Naive thymus-derived CD4-positive, alpha-beta T cell (primary cell): ENCODE data around the gene SLC19A3. TPM values are rescaled to one million over a fixed set of nuclear protein-coding genes. Genes with fewer than 3 reads are reported as not detected.

Source experiments
- ATAC-seq: fragments of 150-1000 bp; cut with Tn5 transposase; 2 replicates; pipeline ENCODE4 v1.10.0; 2021; ENCODE audit warnings: mild to moderate bottlenecking, moderate library complexity
- CTCF ChIA-PET: fragments of 350-600 bp; sonication (Branson Sonifier 250); formaldehyde crosslinking; loops from one replicate; lab custom pipeline; 2021; ENCODE audit warnings: antibody characterized with exemption; lab: Charles Lee
- POLR2A ChIA-PET: fragments of 350-600 bp; sonication (Branson Sonifier 250); formaldehyde crosslinking; loops from one replicate; lab custom pipeline; 2021; ENCODE audit warnings: antibody characterized with exemption, inconsistent platforms; lab: Charles Lee
- DNase-seq, 9 donors: peaks; one replicate each; pipeline versions ENCODE4 v3.0.0 to v3.0.0-alpha.2; 2020 to 2022; ENCODE audit warnings: mixed read lengths in 1 of 9
- H3K27ac ChIP-seq: one replicate; pipeline ENCODE4 v1.7.0; 2013; ENCODE audit warnings: mild to moderate bottlenecking, low read depth, low read length, moderate library complexity
- H3K27me3 ChIP-seq, 2 donors: one replicate each; pipeline ENCODE4 v1.7.0; 2013; ENCODE audit warnings: low read length in 2 of 2, mild to moderate bottlenecking in 2 of 2, moderate library complexity in 2 of 2; ENCODE audit not compliant: control insufficient read depth in 2 of 2, insufficient read depth in 2 of 2
- H3K36me3 ChIP-seq, 3 experiments: 1 replicate in 2 of 3; 2 replicates in 1 of 3; pipeline ENCODE4 v1.7.0; 2013; ENCODE audit warnings: low read length in 3 of 3, mild to moderate bottlenecking in 3 of 3, moderate library complexity in 1 of 3; ENCODE audit not compliant: insufficient read depth in 3 of 3, control insufficient read depth in 2 of 3
- H3K4me1 ChIP-seq, 2 donors: one replicate each; pipeline ENCODE4 v1.7.0; 2013; ENCODE audit warnings: low read length in 2 of 2, mild to moderate bottlenecking in 2 of 2, moderate library complexity in 1 of 2; ENCODE audit not compliant: control insufficient read depth in 2 of 2, insufficient read depth in 2 of 2
- H3K4me3 ChIP-seq: 2 replicates; pipeline ENCODE4 v1.7.0; 2013; ENCODE audit warnings: mild to moderate bottlenecking, low read length
- H3K9me3 ChIP-seq, 3 experiments: 1 replicate in 2 of 3; 2 replicates in 1 of 3; pipeline ENCODE4 v1.7.0; 2013; ENCODE audit warnings: low read length in 3 of 3; ENCODE audit not compliant: control insufficient read depth in 2 of 3
- H3K27ac Mint-ChIP-seq, 9 donors: one replicate each; pipeline ENCODE4 v1.8.0; 2020 to 2022; ENCODE audit warnings: mixed read lengths in 9 of 9, mild to moderate bottlenecking in 8 of 9, moderate library complexity in 5 of 9, inconsistent platforms in 2 of 9
- H3K27me3 Mint-ChIP-seq, 5 donors: one replicate each; pipeline ENCODE4 v1.8.0; 2021 to 2022; ENCODE audit warnings: mixed read lengths in 5 of 5, mild to moderate bottlenecking in 1 of 5
- H3K36me3 Mint-ChIP-seq, 5 donors: one replicate each; pipeline ENCODE4 v1.8.0; 2020 to 2022; ENCODE audit warnings: mixed read lengths in 5 of 5, mild to moderate bottlenecking in 3 of 5, inconsistent platforms in 1 of 5
- H3K4me1 Mint-ChIP-seq, 7 donors: one replicate each; pipeline ENCODE4 v1.8.0; 2020 to 2022; ENCODE audit warnings: mixed read lengths in 7 of 7, mild to moderate bottlenecking in 3 of 7, inconsistent platforms in 1 of 7
- H3K4me3 Mint-ChIP-seq, 10 donors: one replicate each; pipeline ENCODE4 v1.8.0; 2020 to 2022; ENCODE audit warnings: mild to moderate bottlenecking in 10 of 10, mixed read lengths in 10 of 10, moderate library complexity in 6 of 10, inconsistent platforms in 2 of 10
- H3K9me3 Mint-ChIP-seq, 11 donors: one replicate each; pipeline ENCODE4 v1.8.0; 2020 to 2022; ENCODE audit warnings: mixed read lengths in 11 of 11, mild to moderate bottlenecking in 4 of 11, inconsistent platforms in 1 of 11, moderate library complexity in 1 of 11
- intact Hi-C, 2 donors: fragments of 100-400 bp; cut with micrococcal nuclease; formaldehyde crosslinking; loops; one replicate each; pipeline ENCODE4 v1.15.1; 2023
- polyA plus RNA-seq, 2 donors: library from polyadenylated mRNA; unstranded; fragments of 300-500 nt; fragmentation: Illumina TruSeq; gene quantifications; one replicate each; pipeline ENCODE4 v1.2.3, GENCODE V29; 2021
- total RNA-seq, 6 experiments: library from RNA in 5 of 6; stranded (reverse) in 5 of 6; gene quantifications; 1 replicate in 5 of 6; 2 replicates in 1 of 6; pipeline ENCODE4 v1.2.3 and lab custom pipeline; 2021 to 2026

SLC19A3 gene
- total and polyA plus RNA-seq, 7 experiments from 2014 or later, result not detected

GRCh38 chr2:227706859-227707258 lies 11.0 kb downstream of the SLC19A3 start:
- DNase-seq (no peak), ATAC-seq (no peak)
- Mint-ChIP-seq H3K27me3 (peaks cover 0 to 42% (median 14%) of the 10 kb centered on the region in 5 donors), H3K9me3 (peaks cover 0 to 3% (median 0%) of the 10 kb centered on the region in 11 donors), H3K27ac (no peak overlapping the region), H3K36me3 (no peaks in the 10 kb centered on the region), H3K4me1 (no peaks in the 10 kb centered on the region), H3K4me3 (no peak overlapping the region)
- no peak overlapping the region for H3K4me3 ChIP-seq
- H3K27me3 ChIP-seq, result no peaks in the 10 kb centered on the region
- no peaks in the 10 kb centered on the region for H3K36me3 ChIP-seq
- ChIA-PET POLR2A (no interaction called here), CTCF (no interaction called here)
- H3K27ac ChIP-seq, result no peak overlapping the region
- no peaks in the 10 kb centered on the region for H3K9me3 ChIP-seq
- H3K4me1 ChIP-seq, result no peaks in the 10 kb centered on the region
- intact Hi-C loops, result no loop called here

- Histone ChIP-seq H3K4me1 (no peaks in the 10 kb centered on the region), H3K9me3 (no peaks in the 10 kb centered on the region), H3K27ac (no peak overlapping the region), H3K36me3 (no peaks in the 10 kb centered on the region), H3K27me3 (no peaks in the 10 kb centered on the region), H3K4me3 (no peak overlapping the region)
- POLR2A ChIA-PET, result no interaction called here
- Mint-ChIP-seq H3K27me3 (peaks cover 0 to 44% (median 17%) of the 10 kb centered on the region in 5 donors), H3K4me1 (no peaks in the 10 kb centered on the region), H3K36me3 (no peaks in the 10 kb centered on the region), H3K27ac (no peak overlapping the region), H3K4me3 (no peak overlapping the region), H3K9me3 (peaks cover 0 to 5% (median 0%) of the 10 kb centered on the region in 11 donors)
- intact Hi-C loops, result no loop called here
- no peak for DNase-seq
- CTCF ChIA-PET, result no interaction called here
- no peak for ATAC-seq
Observed at GRCh38 chr2:227703961-227704360, 13.9 kb downstream of the SLC19A3 start.

GRCh38 chr2:227703280-227703732 lies 14.5 kb downstream of the SLC19A3 start:
- Mint-ChIP-seq H3K9me3 (peaks cover 0 to 5% (median 0%) of the 10 kb centered on the region in 11 donors), H3K36me3 (no peaks in the 10 kb centered on the region), H3K4me3 (no peak overlapping the region), H3K27ac (no peak overlapping the region), H3K27me3 (peaks cover 0 to 40% (median 17%) of the 10 kb centered on the region in 5 donors), H3K4me1 (no peaks in the 10 kb centered on the region)
- no peak for DNase-seq
- Histone ChIP-seq H3K36me3 (no peaks in the 10 kb centered on the region), H3K9me3 (no peaks in the 10 kb centered on the region), H3K4me1 (no peaks in the 10 kb centered on the region), H3K27ac (no peak overlapping the region), H3K27me3 (no peaks in the 10 kb centered on the region), H3K4me3 (no peak overlapping the region)
- ChIA-PET CTCF (interaction anchor here (0.6 kb wide), 1 partner anchor 45 kb away, joined by 3 read pairs; no protein-coding TSS in a partner anchor), POLR2A (no interaction called here)
- no peak for ATAC-seq
- intact Hi-C loops, result no loop called here

- Mint-ChIP-seq H3K36me3 (no peaks in the 10 kb centered on the region), H3K27me3 (peaks cover 0 to 29% (median 12%) of the 10 kb centered on the region in 5 donors), H3K9me3 (peaks cover 0 to 5% (median 0%) of the 10 kb centered on the region in 11 donors), H3K27ac (no peak overlapping the region), H3K4me3 (no peak overlapping the region), H3K4me1 (no peaks in the 10 kb centered on the region)
- H3K4me3 ChIP-seq, result no peak overlapping the region
- ChIA-PET CTCF (no interaction called here), POLR2A (no interaction called here)
- no peaks in the 10 kb centered on the region for H3K27me3 ChIP-seq
- intact Hi-C loops, result no loop called here
- H3K4me1 ChIP-seq, result no peaks in the 10 kb centered on the region
- H3K9me3 ChIP-seq, result no peaks in the 10 kb centered on the region
- DNase-seq (no peak), ATAC-seq (no peak)
- no peaks in the 10 kb centered on the region for H3K36me3 ChIP-seq
- H3K27ac ChIP-seq, result no peak overlapping the region
Observed at GRCh38 chr2:227701556-227701955, 16.3 kb downstream of the SLC19A3 start.

- Mint-ChIP-seq H3K4me3 (no peak overlapping the region), H3K36me3 (no peaks in the 10 kb centered on the region), H3K27me3 (peaks cover 4 to 31% (median 6%) of the 10 kb centered on the region in 5 donors), H3K4me1 (no peaks in the 10 kb centered on the region), H3K27ac (no peak overlapping the region), H3K9me3 (peaks cover 0 to 5% (median 0%) of the 10 kb centered on the region in 11 donors)
- Histone ChIP-seq H3K4me3 (no peak overlapping the region), H3K9me3 (no peaks in the 10 kb centered on the region), H3K27ac (no peak overlapping the region), H3K36me3 (no peaks in the 10 kb centered on the region), H3K4me1 (no peaks in the 10 kb centered on the region), H3K27me3 (no peaks in the 10 kb centered on the region)
- ChIA-PET CTCF (interaction anchor here (0.7 kb wide), 1 partner anchor 91 kb away, joined by 3 read pairs; no protein-coding TSS in a partner anchor), POLR2A (no interaction called here)
- intact Hi-C loops, result no loop called here
- DNase-seq, result no peak
- ATAC-seq, result no peak
Observed at GRCh38 chr2:227696990-227697679, 20.7 kb downstream of the SLC19A3 start.

GRCh38 chr2:227687189-227687588 lies 30.6 kb downstream of the SLC19A3 start:
- H3K4me1 ChIP-seq, result no peaks in the 10 kb centered on the region
- no peak overlapping the region for H3K4me3 Mint-ChIP-seq
- ChIA-PET CTCF (no interaction called here), POLR2A (no interaction called here)
- no peak overlapping the region for H3K27ac ChIP-seq
- H3K9me3 Mint-ChIP-seq, result peaks cover 0 to 2% (median 0%) of the 10 kb centered on the region in 11 donors
- intact Hi-C loops, result no loop called here
- DNase-seq (no peak), ATAC-seq (no peak)
- H3K36me3 ChIP-seq, result no peaks in the 10 kb centered on the region
- H3K27me3 ChIP-seq, result no peaks in the 10 kb centered on the region
- peaks cover 13 to 56% (median 29%) of the 10 kb centered on the region in 5 donors for H3K27me3 Mint-ChIP-seq
- H3K4me1 Mint-ChIP-seq, result no peaks in the 10 kb centered on the region
- H3K4me3 ChIP-seq, result no peak overlapping the region
- peaks cover 0 to 3% (median 0%) of the 10 kb centered on the region in 5 donors for H3K36me3 Mint-ChIP-seq
- H3K27ac Mint-ChIP-seq, result no peak overlapping the region
- no peaks in the 10 kb centered on the region for H3K9me3 ChIP-seq

GRCh38 chr2:227684258-227684657 lies 33.6 kb downstream of the SLC19A3 start:
- ATAC-seq (no peak), DNase-seq (no peak)
- no peak overlapping the region for H3K4me3 Mint-ChIP-seq
- Histone ChIP-seq H3K27me3 (no peaks in the 10 kb centered on the region), H3K9me3 (no peaks in the 10 kb centered on the region), H3K4me3 (no peak overlapping the region), H3K27ac (no peak overlapping the region), H3K36me3 (no peaks in the 10 kb centered on the region), H3K4me1 (no peaks in the 10 kb centered on the region)
- ChIA-PET POLR2A (no interaction called here), CTCF (no interaction called here)
- peaks cover 0 to 39% (median 21%) of the 10 kb centered on the region in 5 donors for H3K27me3 Mint-ChIP-seq
- peaks cover 0 to 3% (median 0%) of the 10 kb centered on the region in 5 donors for H3K36me3 Mint-ChIP-seq
- intact Hi-C loops, result no loop called here
- peaks cover 0 to 2% (median 0%) of the 10 kb centered on the region in 11 donors for H3K9me3 Mint-ChIP-seq
- no peaks in the 10 kb centered on the region for H3K4me1 Mint-ChIP-seq
- no peak overlapping the region for H3K27ac Mint-ChIP-seq
